MM.1S (cell line): ENCODE measurements around the gene CHML.

ENCODE experiments used
- EZH2 ChIP-seq: fragments of 300-600 bp; sonication (generic); optimal IDR thresholded peaks from 2 replicates; pipeline ENCODE3; 2017; ENCODE audit warnings: low read depth, mild to moderate bottlenecking, antibody characterized with exemption, low read length, mixed read lengths
- TF ChIP-seq, protein P1 (sequence below): fragments of 300-600 bp; sonication (generic); IDR thresholded peaks from 2 replicates; pipeline ENCODE4 v1.5.1; 2016; ENCODE audit warnings: antibody characterized with exemption, low read length, mixed read lengths

DNA sequence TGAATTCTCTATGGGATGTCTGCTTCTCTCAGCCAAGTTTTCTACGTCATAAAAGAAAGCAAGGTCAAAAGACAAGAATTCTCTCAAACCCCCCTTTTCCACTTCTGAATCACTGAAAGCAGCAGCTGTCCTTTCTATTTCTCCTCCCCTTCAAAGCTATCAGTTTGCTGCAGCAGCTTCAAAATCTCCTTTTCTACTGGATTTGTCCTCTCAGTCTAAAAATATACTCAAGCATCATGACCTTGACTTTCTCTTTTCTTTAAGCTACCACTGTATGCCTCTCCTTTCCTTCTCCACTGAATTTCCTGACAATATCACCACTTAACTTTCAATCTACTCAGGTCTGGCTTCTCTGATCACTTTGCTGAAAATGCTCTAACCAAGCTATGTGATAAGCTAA lies 13.8 kb upstream of the CHML start:
- TF ChIP-seq, protein P1, sequence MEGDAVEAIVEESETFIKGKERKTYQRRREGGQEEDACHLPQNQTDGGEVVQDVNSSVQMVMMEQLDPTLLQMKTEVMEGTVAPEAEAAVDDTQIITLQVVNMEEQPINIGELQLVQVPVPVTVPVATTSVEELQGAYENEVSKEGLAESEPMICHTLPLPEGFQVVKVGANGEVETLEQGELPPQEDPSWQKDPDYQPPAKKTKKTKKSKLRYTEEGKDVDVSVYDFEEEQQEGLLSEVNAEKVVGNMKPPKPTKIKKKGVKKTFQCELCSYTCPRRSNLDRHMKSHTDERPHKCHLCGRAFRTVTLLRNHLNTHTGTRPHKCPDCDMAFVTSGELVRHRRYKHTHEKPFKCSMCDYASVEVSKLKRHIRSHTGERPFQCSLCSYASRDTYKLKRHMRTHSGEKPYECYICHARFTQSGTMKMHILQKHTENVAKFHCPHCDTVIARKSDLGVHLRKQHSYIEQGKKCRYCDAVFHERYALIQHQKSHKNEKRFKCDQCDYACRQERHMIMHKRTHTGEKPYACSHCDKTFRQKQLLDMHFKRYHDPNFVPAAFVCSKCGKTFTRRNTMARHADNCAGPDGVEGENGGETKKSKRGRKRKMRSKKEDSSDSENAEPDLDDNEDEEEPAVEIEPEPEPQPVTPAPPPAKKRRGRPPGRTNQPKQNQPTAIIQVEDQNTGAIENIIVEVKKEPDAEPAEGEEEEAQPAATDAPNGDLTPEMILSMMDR: no peak
- TF ChIP-seq EZH2: no peak
